Measurements from ENCODE around the gene CMIP. TPM values are rescaled to one million over a fixed set of nuclear protein-coding genes. Genes with fewer than 3 reads are reported as not detected.

Gene CMIP
- polyA plus RNA-seq, 1 donor: 44.3 TPM

DNA sequence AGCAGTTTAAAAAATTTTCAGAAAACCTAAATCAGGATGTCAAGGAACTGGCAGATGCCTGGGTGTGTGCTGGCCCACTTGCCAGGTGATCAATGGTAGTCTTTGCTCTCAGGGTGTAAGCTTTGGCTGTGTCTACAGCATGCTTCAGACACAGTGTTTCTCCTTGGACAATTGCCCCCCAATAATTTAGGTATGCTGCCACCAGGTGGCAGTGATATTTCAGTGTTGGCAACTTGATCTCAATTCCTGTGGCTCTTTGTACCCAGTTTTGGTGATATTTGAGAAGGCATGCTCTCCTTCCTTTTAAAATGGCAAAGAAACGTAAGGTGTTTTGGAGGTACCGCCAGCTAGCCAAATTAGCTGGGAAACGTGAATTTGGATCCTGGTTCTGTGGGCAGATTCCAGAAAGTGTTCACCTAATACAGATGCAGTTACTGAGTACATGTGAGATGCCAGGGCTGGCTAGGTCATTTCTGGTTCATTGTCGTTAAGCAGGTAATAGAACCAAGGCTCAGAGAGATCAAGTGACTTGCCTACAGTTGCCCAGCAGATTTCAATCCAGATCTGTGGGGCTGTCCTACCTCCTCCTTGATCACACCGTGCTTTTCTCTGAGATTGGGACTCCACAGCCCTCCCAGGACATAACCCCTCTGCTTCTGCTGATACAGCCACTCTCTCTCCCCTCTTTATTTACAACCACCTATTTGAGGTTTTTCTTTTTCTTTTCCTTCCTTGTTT lies 178.9 kb downstream of the CMIP start:
- DNase-seq: no peak

DNA sequence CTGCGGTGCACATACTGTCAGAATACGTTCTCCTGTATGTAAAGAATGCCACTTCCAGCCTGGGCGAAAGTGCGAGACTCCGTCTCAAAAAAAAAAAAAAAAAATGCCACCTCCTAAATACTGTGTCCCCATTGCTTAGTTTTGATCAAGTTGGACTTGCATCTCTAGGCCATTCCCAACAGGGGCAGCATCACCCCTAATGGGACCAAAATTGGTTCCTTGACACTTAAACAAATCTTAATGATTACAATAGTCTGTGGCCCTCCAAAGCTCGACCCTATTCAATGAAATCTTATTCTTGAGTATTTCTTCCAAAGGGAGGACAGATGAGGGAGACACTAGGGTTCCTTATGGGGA lies 179.8 kb downstream of the CMIP start:
- no peak for DNase-seq

DNA sequence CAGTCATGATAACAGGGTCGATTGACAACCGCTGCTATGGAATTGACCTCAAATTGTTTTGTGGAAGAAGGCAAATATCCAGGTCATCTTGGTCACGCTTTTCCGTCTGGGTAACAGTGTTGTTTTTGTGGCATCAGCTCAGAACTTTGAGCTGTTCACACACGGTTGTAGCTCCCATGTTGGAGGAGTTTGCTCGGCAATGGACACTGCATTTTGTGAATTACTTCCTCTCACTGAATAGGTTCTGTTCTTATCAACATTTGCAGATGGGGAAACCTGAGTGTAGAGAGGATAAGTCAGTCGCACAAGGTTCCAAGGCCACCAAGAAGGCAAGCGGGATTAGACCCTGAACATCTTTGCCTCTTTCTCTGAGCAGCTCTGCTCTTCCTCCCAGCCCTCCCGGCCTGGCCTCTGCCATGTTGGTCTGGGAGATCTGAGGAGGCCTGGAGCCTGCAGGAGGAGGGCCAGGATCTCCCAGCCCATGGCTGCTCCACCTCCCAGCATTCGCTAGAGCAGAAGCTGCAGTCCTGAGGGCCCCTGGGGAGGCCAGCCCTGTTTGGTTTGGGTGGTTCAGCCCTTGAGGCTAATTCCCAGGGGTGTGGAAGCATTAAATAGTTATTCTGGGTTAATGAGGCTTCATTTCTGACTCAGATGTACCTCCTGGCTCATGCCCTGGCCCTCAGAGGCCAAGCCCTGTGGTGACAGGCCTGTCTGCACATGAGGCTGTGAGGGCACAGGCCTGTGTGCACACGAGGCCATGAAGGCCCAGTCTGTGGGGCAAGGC lies 180.3 kb downstream of the CMIP start:
- DNase-seq: no peak

DNA sequence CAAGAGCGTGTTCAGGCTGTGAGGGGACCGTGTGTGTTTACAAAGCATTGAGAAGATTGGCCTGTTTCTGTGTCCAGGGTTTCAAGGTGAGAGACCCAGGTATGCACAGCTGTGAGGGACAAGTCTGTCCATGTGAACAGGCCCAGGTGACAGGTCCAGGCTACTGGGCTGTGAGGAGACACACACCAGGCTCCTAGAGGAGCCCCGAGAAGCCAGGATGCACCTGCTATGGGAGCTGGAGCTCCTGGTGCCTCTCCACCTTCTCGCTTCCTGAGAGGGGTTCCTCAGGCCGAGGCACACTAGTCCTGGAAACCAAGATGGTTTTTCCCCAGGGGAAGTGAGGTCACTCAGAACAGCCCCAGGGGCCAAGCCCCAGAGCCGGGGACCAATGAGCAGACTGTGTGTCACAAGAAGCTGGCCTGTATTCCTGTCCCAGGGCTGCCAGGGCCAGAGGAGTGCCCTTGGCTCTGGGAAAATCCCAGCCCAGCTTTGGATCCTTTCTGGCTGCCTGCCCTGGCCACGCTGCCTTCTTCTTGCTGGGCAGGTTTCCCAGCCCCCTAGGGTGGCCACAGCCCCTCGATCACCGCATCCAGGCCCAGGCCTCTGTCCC lies 181.0 kb downstream of the CMIP start:
- DNase-seq: no peak

DNA sequence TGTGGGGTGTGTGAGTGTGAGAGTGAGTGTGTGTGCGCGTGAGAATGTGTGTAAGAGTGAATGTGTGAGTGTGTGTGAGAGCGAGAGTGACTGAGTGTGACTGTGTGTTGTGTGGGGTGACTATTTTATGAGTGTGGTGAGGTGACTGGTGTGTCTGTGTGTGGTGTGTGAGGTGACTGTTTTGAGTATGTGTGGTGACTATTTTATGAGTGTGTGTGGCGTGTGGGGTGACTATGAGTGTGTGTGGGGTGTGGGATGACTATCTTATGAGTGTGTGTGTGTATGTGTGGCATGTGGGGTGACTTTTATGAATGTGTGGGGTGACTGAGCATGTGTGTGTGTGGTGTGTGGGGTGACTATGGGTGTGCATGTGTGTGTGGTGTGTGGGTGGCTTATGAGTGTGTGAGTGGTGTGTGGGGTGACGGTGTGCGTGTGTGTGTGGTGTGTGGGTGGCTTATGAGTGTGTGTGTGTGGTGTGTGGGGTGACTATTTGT lies 181.6 kb downstream of the CMIP start:
- no peak for DNase-seq

DNA sequence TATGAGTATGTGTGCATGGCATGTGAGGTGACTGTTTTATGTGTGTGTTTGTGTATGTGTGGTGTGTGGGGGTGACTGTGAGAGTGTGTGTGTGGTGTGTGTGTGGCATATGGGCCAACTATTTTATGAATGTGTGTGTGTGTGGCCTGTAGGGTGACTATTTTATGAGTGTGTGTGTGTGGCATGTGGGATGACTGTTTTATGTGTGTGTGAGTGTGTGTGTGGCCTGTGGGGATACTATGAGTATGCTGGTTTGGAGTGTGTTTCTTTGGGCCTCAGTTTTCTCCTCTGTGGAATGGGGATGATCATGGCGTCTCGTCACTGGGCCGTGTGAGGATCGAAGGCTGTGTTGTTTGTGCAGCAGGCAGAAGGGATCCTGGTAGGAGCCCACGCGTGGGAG lies 182.4 kb downstream of the CMIP start:
- DNase-seq: no peak

DNA sequence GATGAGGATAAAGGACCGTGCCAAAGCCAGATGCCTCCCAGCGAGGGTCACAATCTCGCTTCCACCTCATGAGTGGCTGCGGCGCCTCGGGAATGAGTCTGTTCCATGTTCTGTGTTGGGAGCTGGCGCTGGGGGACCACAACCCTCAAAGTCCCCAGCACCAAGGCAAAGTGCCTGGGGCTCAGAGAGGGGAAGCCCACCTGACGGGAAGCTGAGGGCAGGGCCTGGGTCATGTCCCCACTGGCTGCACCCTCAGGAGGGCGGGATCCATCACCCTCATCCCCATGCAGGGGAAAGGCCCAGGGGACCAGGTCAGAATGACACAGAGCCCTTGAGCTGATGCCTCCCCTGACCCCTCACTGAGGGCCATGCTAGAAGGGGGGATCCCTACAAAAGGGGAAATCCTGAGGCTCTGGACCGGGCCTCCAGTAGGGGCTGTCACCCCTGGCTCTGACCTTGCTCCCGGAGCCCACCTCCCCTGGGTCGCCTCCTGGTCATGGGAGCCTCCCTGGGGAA lies 183.2 kb downstream of the CMIP start:
- DNase-seq: no peak

DNA sequence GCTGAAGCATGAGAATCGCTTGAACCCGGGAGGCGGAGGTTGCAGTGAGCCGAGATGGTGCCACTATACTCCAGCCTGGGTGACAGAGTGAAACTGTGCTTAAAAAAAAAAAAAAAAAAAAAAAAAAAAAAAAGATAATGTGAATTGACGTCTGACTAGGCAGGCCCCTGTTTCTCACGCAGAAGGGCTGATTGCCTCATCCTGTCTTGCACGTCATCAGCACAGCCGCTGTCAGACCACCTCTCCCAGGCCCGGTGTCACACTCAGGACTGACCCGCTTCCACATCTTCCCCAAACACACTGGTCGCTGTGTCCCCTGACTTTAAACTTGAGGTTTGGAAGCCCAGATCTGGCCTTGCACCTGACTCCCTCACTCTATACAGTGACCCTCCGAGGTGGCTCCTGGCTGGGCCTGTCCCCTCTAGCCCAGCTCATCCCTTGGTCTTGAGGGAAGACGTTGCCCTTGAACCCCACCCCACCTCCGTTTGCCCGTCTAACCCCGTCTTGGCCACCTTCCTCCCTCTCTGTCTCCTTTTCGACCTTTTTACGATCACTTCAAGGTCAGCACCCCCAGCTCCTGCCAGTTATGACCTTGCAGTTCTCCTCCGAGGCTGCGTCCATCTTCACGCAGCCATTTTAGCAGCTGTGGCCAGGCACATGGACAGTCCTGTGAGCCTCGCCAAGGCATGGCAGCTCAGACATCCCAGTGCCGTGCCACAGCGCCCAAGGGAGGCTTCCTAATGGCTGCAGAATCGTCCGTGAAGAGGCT lies 184.6 kb downstream of the CMIP start:
- no peak for DNase-seq

DNA sequence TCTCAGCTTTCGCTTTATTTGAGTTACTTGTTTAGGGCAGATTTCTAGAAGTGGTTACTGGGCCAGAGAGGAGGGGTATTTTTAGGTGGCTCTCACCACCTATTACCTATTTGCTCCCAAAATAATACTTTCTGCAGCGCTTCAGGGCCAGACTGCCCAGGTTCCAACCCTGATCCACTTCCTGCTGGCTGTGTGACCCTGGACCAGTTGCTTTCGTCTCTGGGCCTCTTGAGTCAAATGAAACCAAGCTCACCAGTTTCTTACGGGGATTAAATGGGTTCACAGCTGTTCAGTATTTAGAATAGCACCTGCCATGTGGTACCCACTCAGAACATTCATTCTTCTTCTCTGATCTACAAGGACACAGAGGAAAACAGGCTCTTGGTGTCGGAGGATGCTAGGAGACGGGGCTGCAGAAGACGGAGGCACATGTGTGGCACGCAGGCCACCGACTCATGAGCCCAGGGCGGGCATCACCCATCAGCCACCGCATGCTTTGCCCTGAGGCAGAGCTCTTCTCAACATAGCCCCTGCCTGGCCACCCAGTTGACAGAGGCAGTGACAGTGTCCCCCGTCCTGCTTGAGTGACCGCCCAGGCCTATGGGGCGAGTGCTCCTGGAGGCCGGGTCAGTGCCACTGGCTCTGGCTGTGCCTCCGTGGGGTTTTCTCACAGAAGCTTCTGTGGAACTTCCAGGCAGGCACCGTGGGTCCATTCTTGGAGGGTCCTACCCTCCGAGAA lies 185.5 kb downstream of the CMIP start:
- DNase-seq: no peak

DNA sequence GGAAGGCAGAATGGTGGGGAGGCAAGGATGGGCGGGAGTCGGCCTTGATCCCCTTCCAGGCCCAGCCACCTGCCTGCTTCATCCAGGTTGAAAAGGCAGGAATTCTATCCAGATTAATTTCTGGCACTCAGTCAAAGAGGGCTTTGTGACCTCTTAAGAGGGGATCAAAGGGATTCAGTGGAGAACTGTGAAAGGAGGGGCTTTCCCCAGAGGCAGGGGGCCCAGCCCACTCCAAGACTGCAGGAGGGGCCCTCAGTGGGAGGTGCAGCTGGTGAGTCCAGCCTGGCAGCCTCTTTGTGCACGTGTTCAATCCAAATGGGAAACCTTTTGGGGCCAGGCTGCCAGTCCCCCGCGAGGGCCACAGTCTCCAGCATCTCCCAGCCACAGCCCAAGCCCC lies 186.0 kb downstream of the CMIP start:
- no peak for DNase-seq

DNA sequence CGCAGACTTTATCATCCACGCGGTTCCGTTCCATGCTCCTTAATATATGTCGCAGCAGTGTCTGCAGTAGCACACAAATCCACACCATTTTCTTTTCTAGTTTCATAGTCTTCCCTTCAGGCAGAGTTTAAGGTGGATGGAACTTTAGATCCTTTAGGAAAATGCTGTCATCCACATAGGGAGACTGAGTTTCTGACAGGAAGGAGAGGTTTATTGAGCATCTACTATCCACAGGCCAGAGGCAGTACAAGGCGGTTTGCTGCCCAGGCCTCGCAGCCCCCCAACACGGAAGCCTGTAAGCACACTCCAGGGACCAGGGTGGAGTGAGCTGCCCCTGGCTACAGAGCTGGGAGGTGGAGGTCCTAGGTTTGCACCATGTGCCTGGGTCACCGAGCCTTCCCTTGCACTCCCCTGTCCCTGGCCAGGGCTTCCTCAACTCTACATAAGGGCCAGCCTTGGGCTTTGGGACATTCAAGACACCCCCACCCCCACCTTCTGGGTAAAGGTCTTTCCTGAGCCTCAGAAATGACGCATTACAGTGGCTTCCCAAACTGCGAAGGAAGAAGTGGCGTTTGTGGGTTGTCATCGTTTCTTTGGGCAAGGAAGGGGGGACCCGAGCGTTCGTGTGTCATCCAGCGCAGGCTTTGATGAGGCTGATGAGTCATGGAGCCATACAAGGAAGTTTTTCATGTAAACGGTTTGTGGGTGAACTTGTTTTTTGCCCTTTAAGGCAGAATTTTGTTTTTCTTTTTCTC lies 188.0 kb downstream of the CMIP start:
- DNase-seq: no peak

DNA sequence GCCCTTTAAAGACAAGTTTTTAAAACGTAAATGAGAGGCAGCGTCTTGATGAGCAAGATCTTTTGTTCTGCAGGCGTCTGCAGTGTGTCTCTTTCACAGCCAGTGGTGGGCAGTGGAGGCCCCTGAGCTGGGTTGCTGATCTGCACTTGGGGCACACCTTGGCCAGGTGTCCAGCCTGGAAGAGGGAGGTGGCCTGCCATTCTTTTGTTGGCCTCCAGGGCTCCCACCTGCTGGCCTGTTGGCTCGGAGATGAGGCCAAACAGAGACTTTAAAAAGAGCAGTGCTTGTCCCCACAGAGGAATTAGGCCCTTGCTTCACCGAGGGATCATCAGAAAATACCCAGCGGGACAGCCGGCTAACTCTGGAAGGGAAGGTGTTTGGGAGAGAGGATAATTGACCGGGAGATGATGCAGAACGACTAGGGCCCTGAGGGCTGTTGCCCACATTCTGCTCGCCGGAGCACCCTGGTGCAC lies 188.6 kb downstream of the CMIP start:
- no peak for DNase-seq

DNA sequence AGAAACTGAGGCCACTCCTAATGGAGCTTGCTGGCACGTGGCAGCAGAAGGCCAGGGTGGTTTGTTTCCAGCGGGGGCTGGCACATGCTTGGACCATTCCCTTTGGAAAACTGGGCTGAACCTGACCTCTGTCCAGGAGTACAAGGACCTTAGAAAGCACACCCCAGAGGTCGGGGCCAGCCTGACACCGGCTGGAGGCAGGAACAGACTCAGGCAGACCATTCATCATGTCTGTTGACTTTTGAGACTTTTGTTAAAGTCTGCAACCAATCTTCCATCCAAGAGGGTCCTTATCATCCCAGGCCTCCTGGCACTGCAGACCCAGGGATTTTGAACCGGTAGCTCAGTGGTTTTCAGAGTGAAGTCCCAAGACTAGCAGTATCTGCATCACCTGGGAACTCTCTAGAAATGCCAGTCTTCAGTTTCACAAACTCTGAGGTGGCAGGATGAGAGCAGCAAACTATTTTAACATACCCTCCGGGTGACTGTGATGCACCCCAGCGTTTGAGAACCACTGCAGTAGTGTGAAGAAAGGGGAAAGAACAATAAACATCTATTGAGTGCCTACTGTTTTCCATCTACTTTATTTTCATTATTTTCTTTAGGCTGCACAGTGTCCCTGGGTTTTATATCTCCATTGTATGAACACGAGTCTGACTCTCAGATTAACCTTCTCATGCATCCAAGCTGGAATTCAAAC lies 189.2 kb downstream of the CMIP start:
- no peak for DNase-seq

DNA sequence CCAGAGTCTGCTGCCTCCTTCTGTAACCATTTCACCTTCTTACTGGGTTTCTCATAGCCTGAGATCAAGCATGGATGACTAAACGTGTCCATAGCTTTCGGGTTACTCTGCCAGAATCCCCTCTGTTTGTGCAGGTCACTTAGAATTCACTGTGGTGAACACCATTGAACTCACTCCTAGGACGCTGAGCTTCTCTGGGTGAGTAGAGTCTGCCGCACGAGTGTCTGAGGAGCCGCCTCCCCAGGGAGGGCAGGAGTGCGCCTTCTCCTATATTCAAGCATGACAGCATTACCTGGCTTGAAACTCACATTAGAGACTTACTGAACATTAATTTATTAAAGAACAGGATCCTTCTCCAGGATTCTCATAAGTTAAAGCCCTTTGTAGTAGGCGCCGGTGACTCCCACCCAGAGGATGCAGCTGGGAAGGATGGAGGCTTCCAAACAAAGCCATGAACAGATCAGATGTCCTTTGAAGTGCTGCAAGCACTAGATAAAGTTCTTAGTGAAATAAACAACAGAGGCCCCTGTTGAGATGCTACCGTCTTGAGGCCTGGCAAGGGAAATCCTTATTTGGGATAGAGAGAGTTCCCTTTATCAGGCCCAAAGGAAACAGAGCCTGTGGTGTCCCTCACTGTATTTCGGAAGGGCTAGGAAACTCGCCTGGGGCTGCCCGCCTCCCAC lies 189.9 kb downstream of the CMIP start:
- no peak for DNase-seq

DNA sequence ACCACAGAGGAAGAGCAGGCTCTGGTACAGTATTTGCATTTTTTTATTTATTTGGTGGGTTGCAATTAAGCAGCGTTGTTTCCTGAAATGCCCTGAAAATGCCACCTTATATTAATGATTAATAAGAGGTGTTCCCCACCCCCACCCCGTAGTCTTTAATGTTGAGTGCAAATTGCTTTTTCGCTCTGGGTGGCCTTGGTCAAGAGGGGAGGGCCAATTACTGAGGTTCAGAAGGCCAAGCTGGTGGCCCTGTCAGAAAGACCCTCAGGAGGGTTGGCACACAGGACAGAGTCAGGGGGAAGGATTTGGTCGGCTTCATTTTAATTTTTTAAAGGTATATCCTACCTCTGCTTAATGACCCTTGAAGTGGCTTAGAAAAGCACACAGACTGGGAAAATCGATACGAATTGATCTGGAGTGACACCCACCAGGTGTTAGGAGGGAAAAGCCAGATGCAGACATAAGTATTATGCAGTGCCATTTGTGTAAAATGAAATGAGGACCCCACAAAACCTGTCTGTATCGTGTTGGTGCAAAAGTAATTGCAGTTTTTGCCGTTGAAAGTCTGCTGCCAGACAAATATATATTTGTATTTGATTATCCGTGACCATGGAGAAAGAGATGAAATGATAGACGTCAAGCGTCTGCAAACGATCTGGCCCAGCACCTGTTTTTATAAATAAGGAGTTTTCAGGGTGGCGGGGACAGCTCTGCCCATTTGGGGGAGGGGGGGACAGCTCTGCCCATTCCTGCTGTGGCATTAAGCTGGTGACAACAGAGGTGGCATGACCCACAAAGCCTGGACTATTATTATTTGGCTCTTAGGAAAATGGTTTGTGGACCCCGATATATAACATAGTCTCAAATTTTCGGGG lies 190.7 kb downstream of the CMIP start:
- DNase-seq: no peak

DNA sequence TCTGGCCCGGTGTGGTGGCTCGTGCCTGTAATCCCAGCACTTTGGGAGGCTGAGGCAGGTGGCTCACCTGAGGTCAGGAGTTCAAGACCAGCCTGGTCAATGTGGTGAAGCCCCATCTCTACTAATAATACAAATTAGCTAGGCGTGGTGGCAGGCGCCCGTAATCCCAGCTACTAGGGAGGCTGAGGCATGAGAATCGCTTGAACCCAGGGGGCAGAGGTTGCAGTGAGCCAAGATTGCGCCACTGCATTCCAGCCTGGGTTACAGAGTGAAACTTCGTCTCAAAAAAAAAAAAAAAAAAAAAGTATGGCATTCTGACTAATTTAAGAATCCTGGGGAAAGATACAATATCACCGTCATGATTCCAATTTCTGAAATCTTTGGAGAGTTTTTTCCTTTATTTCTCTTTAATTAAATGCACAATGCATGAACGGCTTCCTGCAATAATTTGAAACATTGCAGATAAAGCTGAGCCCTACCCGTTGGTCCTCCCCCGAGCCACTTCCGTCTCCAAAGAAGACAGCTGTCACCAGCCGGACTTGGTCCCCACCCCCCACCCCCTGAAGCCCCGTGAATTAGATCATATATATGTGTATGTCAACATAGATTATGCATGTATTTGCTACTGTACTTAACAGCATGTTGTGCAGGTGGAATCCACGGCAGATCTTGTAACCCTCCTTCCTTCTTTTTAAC lies 191.8 kb downstream of the CMIP start:
- no peak for DNase-seq
